Measurements from ENCODE around the gene RFNG. TPM values are rescaled to one million over a fixed set of nuclear protein-coding genes. Genes with fewer than 3 reads are reported as not detected.

Gene RFNG
- total and polyA plus RNA-seq, 10 of the 15 experiments (the other 5 are each of a cell fraction or from before 2014, with no cell fraction given) = 0.10 to 19.6 (median 6.2) TPM

DNA sequence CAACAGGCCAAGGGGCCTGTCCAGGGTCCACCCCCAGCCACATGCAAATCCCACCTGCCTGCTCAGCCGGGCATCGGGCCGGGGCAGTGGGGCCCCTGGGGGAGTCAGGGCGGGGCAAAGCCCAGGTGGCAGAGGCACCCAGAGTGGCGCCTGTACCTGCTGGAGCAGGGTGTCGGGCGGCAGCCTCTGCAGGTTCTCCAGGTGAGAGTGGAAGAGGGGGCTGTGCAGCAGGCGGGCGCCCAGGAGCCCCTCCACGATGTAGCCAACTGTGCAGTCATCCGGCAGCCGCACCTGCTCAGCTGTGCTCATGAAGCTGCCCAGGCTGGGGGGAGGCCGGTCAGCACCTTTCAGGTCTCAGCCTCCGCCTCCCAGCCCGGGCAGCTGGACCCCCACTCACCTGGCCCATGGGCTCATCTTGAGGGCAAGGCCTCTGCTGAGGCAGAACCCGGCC lies 2.1 kb downstream of the RFNG start:
- Histone ChIP-seq H3K4me3 (no peak overlapping the region), H3K9me3 (replicated peaks; ENCODE audit: control insufficient read depth, insufficient read depth, low read length) (no peaks in the 10 kb centered on the region), H3K4me2 (ENCODE audit: control insufficient read depth, insufficient read depth) (no peak overlapping the region), H3K27ac (ENCODE audit: control insufficient read depth, insufficient read depth) (no peak overlapping the region), H3K36me3 (ENCODE audit: control insufficient read depth in 2 of 2, insufficient read depth in 2 of 2, low read length in 1 of 2) (peaks cover 0 to under 1% of the 10 kb centered on the region in 2 experiments; a peak in 3 of 4 replicates), H4K20me1 (ENCODE audit: control insufficient read depth, insufficient read depth) (no peaks in the 10 kb centered on the region), H3K27me3 (replicated peaks in 1 of 2; ENCODE audit: control insufficient read depth in 2 of 2, insufficient read depth in 2 of 2, low read length in 1 of 2) (no peaks in the 10 kb centered on the region), H3K79me2 (ENCODE audit: control insufficient read depth, insufficient read depth, low read length) (peaks cover 14% of the 10 kb centered on the region), H3K4me1 (ENCODE audit: control insufficient read depth, insufficient read depth, low read length) (peaks cover 4% of the 10 kb centered on the region), H2AFZ (ENCODE audit: control insufficient read depth, low read depth, low read length) (no peak overlapping the region), H3K9ac (ENCODE audit: control insufficient read depth, insufficient read depth, low read length) (no peak overlapping the region)
- DNase-seq (ENCODE audit: low read depth, low spot score) (no peak), FAIRE-seq (no peak), ATAC-seq (no peak)
- no TSS peak for BruUV-seq (replicated peaks)
- ChIA-PET CTCF (interaction anchor here (1.7 kb wide), 1 partner anchor 12 kb away, joined by 7 read pairs; the partner anchor contains the start of gene DCXR), RAD21 (ENCODE audit: unreplicated experiment) (interaction anchor here (1.3 kb wide), 1 partner anchor 12 kb away, joined by 4 read pairs; the partner anchor contains the start of gene DCXR), POLR2A (interaction anchor here (1.0 to 1.5 kb wide), 3 partner anchors 12 to 54 kb away, joined by 3 to 4 read pairs (median 4); partner anchors contain the start of gene DCXR), SMC1A (ENCODE audit: uncharacterized antibody, unreplicated experiment) (no interaction called here)
- intact Hi-C loops (cut with micrococcal nuclease; ENCODE audit: unreplicated experiment) (no loop called here), in situ Hi-C loops (cut with MboI) (no loop called here)
- WGBS (ENCODE audit: insufficient coverage, insufficient replicate concordance, low lambda C conversion rate, missing lambda C conversion rate) = 81% methylated on average over 16 of the region's 16 CpGs
- TF ChIP-seq SMC3 (IDR thresholded peaks at IDR 0.05; ENCODE audit: borderline replicate concordance, low read length) (no peak), CREM (IDR thresholded peaks at IDR 0.05; ENCODE audit: low read depth) (no peak), BMI1 (IDR thresholded peaks at IDR 0.05; ENCODE audit: borderline replicate concordance) (no peak), ZBED1 (IDR thresholded peaks at IDR 0.05; ENCODE audit: borderline replicate concordance) (no peak), HDGF (IDR thresholded peaks at IDR 0.05) (no peak), ASH2L (IDR thresholded peaks at IDR 0.05; ENCODE audit: borderline replicate concordance, low read depth) (no peak), PAX5 (IDR thresholded peaks at IDR 0.05; ENCODE audit: borderline replicate concordance, low read depth, low read length) (no peak), ZSCAN29 (IDR thresholded peaks at IDR 0.05) (no peak), CBX3 (IDR thresholded peaks at IDR 0.05; ENCODE audit: borderline replicate concordance, low read depth) (no peak), HDAC6 (IDR thresholded peaks at IDR 0.05; ENCODE audit: unreplicated experiment) (no peak), KAT2A (conservative IDR thresholded peaks at IDR 0.05; ENCODE audit: control insufficient read depth, low read depth, low read length) (no peak), SPI1 (IDR thresholded peaks at IDR 0.05; ENCODE audit: borderline replicate concordance, insufficient read depth, low read depth, low read length) (no peak), NFIC (IDR thresholded peaks at IDR 0.05; ENCODE audit: low read depth, low read length) (no peak), BRCA1 (IDR thresholded peaks at IDR 0.05; ENCODE audit: low read depth, low read length) (no peak), MYB (IDR thresholded peaks at IDR 0.05; ENCODE audit: borderline replicate concordance, low read depth, low read length) (no peak), LARP7 (IDR thresholded peaks at IDR 0.05) (no peak), MTA2 (IDR thresholded peaks at IDR 0.05; ENCODE audit: low read depth) (no peak)
- TF ChIP-seq, protein P1, sequence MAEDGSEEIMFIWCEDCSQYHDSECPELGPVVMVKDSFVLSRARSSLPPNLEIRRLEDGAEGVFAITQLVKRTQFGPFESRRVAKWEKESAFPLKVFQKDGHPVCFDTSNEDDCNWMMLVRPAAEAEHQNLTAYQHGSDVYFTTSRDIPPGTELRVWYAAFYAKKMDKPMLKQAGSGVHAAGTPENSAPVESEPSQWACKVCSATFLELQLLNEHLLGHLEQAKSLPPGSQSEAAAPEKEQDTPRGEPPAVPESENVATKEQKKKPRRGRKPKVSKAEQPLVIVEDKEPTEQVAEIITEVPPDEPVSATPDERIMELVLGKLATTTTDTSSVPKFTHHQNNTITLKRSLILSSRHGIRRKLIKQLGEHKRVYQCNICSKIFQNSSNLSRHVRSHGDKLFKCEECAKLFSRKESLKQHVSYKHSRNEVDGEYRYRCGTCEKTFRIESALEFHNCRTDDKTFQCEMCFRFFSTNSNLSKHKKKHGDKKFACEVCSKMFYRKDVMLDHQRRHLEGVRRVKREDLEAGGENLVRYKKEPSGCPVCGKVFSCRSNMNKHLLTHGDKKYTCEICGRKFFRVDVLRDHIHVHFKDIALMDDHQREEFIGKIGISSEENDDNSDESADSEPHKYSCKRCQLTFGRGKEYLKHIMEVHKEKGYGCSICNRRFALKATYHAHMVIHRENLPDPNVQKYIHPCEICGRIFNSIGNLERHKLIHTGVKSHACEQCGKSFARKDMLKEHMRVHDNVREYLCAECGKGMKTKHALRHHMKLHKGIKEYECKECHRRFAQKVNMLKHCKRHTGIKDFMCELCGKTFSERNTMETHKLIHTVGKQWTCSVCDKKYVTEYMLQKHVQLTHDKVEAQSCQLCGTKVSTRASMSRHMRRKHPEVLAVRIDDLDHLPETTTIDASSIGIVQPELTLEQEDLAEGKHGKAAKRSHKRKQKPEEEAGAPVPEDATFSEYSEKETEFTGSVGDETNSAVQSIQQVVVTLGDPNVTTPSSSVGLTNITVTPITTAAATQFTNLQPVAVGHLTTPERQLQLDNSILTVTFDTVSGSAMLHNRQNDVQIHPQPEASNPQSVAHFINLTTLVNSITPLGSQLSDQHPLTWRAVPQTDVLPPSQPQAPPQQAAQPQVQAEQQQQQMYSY (CRISPR knock-in tag; IDR thresholded peaks at IDR 0.05) = no peak
- TF ChIP-seq, protein P2, sequence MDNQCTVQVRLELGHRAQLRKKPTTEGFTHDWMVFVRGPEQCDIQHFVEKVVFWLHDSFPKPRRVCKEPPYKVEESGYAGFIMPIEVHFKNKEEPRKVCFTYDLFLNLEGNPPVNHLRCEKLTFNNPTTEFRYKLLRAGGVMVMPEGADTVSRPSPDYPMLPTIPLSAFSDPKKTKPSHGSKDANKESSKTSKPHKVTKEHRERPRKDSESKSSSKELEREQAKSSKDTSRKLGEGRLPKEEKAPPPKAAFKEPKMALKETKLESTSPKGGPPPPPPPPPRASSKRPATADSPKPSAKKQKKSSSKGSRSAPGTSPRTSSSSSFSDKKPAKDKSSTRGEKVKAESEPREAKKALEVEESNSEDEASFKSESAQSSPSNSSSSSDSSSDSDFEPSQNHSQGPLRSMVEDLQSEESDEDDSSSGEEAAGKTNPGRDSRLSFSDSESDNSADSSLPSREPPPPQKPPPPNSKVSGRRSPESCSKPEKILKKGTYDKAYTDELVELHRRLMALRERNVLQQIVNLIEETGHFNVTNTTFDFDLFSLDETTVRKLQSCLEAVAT (IDR thresholded peaks at IDR 0.05) = no peak
